GM12865 (cell line): ENCODE data around the gene DNAH14.

Experiments
- DNase-seq: peaks from one replicate; pipeline ENCODE4 v3.0.0; 2010; ENCODE audit warnings: low read depth
- H3K4me3 ChIP-seq: 2 replicates; pipeline ENCODE4 v1.5.1; 2011; ENCODE audit warnings: mild to moderate bottlenecking, low read depth, low read length, control low read depth
- CTCF ChIP-seq: IDR thresholded peaks from 2 replicates; pipeline ENCODE4 v1.5.1; 2011; ENCODE audit warnings: low read length, control low read depth, low read depth, inconsistent platforms; ENCODE audit not compliant: insufficient read depth; ENCODE audit errors: missing control alignments

DNAH14 gene

DNA sequence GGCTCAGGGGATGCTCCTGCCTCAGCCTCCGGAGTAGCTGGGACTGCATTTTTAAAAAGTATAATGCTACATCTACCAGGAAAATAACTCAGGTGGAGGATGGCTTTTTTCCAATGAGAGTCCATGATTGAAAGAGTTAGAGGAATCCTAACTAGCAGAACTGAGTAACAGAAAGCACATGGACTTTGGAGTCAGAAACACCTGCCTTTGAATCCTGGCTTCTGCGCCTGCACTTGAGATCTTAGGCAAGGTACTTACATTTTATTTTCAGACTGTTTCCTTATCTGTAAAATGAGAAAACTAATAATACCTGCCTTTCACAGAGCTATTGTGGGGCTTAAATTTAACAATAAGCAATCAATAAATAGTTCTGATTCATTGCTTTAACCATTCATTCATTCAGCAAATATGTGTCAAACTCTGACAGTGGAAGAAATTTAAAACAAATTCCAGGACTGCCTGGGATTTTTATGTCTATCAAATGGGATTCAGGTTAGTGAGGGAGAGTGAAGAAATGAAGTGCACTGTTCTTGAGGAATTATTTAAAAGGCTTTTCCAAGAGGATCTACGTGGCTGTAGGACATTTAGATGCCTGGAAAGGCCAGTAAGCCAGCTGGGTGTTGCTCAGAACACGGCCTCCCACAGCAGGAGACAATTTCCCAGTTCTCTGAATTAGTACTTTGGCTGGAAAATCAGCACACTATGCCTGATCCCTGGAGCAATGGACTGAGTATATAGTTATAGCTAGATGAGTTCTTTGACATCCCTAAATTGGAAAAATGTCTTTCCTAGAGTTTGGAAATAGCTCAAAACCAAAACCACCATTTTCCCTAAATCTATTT, 511.1 kb downstream of the DNAH14 start:
- H3K4me3 ChIP-seq: no peak overlapping the region
- no peak for TF ChIP-seq CTCF
- DNase-seq: no peak

DNA sequence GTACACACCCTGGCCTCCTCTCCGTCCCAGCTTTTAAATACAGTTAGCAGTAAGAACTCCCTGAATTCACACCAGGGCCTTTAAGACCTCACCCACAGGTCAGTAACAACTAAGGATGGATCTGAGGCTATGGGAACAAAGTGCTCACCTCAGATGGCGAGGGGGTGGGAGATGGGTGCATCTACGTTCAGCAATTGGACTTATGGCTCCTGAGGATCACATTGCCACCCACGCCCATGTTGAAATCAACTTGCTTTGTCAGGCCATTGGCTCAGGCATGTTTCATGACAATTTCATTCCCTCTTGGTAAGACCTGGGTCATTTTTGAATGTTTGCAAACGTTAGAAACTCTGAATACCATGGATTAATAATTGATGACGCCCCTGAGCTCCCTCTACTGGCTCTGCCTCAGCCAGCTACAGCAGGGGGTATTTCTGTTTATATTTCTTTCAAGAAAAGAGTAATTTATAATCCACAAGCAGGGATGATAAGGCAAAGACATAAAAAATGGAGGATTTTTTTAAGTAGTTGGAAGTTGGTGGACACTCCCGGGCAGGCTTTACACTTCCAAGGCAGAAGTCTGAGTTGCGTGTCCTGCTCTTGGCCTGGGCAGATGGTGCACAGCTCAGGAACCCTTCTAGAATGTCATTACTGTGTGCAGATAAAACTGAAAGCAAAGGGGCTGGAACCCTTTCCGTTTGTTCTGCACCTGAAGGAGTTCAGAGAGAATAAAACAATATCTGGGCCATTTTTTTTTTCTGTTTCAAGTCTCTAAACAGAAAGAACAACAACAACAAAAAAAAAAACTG, 512.0 kb downstream of the DNAH14 start:
- TF ChIP-seq CTCF: peak; percentile 20
- H3K4me3 ChIP-seq: no peak overlapping the region
- DNase-seq: peak; percentile 58

DNA sequence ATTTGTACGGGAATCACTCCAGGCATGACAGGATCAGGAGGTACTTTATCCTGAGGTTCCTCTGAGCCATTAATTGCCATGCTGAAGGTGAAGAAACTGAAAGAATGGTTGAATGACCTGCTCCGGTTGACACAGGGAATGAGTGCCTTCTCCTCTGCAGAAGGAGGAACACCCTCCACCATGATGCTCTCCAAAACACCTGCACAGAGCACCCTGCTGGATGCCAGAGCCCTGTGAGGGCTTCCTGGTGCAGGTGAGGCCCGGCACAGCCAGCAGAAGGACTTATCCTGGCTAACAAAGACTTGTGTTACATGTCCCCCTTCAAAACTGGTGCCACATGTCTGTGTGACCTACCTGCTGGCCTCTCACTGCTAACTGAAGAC, 512.6 kb downstream of the DNAH14 start:
- no peak overlapping the region for H3K4me3 ChIP-seq
- no peak for DNase-seq
- no peak for TF ChIP-seq CTCF

DNA sequence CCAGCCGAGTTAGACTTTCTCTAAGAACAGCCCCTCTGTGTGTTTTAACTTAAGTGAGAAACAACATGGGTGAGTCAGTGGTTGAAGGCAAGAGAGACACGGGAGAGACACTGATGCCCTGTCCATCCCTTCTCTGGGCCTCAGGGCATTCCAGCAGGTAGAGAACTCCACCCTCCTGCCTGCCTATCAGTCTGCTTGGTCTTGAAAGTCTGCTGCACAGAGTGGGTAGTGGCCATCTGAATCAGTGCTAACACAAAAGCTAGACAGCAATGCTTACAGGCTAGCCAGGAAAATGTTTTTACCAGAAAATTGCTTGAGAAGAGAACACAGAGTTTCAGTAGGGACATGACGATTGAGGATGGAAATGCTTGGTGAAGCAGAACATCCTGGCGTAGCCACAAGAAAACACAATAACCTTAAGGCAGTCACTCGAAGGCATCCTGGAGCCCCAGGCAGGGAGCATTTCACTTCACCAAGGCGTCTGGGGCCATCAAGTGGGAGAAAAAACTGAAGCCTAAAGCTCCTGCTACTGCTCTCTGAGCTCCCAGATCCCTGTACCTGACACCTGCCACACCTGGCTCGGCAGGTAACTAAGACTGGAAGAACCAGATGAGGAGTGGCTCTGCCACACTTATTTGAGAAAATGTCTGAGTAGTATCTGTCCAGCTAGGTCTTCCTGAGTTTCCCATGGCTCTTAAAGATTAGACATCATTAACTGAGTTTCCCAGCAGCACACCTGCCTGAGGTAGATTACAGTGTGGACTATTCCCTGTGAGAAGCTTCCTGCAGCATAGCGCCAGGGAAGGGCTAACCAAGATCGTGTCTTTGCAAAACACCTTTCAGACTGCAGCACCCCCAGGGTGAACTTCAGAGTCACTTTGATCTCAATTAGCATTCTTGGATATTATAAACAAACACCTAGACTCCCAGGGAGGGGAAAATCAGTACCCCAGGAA, 516.4 kb downstream of the DNAH14 start:
- TF ChIP-seq CTCF: no peak
- no peak overlapping the region for H3K4me3 ChIP-seq
- DNase-seq: no peak

- no peak for DNase-seq
- H3K4me3 ChIP-seq: no peak overlapping the region
- TF ChIP-seq CTCF: no peak
Measured at GRCh38 chr1:225446595-225446960, 517.1 kb downstream of the DNAH14 start.

- DNase-seq: no peak
- no peak for TF ChIP-seq CTCF
- no peak overlapping the region for H3K4me3 ChIP-seq
Measured at GRCh38 chr1:225446981-225447615, 517.6 kb downstream of the DNAH14 start.
